NCI-H345 (cell line): Measurements from ENCODE around the gene BNIP3.

ENCODE experiments used
- DNase-seq: peaks from one replicate; lab custom pipeline; 2025; lab: John Stamatoyannopoulos, UW

The BNIP3 gene

GRCh38 chr10:131949041-131949862 is 32.5 kb downstream of the BNIP3 start:
- no peak for DNase-seq

GRCh38 chr10:131948501-131948900 is 33.2 kb downstream of the BNIP3 start:
- no peak for DNase-seq

DNA sequence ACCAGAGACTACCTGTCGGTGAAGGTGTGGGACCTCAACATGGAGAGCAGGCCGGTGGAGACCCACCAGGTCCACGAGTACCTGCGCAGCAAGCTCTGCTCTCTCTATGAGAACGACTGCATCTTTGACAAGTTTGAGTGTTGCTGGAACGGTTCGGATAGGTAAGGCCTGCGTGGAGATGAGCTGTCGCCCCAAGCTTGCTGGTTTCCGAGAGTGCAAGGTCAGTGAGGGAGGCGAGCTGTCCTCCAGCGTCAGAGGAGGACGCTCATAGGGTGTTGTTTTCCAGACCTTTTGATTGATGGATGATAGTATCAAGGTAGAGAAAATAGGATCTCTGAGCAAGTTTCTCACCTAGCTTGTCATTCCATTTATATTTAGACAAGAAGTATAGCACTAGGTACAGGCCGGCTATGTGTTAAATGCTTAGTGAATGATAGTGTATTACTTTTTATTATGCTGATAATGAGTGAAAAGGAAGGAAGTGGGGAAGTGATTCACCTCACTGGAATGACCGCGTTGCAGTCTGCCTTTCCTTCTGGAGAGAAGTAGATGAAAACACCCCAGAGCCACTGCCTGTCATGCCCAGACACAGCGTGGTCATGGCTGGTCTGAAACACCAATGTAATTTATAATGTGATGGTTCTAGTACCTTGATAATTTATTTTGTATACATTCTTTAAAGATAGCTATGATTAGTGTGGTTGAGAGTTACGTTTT is 33.9 kb downstream of the BNIP3 start:
- DNase-seq: no peak

DNA sequence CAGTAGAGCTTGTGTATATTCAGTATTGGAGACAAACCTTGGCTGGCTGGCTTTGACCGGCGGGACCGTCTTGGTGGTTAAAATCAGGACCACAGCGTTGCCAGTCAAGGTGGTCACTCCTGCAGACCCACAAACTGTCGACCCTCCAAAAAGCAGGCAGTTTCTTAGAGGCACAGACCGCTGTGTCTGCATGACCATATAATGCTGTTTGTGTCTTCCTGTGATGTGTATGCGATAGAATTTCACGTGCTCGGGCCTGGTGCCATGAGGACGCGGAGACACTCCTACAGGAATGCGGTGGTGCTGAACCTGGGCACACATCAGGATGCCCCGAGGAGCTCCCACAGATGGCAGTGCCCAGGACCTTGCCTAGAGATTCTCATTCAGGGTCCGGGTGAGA is 34.8 kb downstream of the BNIP3 start:
- DNase-seq: no peak

GRCh38 chr10:131946321-131946751 is 35.4 kb downstream of the BNIP3 start:
- no peak for DNase-seq

DNA sequence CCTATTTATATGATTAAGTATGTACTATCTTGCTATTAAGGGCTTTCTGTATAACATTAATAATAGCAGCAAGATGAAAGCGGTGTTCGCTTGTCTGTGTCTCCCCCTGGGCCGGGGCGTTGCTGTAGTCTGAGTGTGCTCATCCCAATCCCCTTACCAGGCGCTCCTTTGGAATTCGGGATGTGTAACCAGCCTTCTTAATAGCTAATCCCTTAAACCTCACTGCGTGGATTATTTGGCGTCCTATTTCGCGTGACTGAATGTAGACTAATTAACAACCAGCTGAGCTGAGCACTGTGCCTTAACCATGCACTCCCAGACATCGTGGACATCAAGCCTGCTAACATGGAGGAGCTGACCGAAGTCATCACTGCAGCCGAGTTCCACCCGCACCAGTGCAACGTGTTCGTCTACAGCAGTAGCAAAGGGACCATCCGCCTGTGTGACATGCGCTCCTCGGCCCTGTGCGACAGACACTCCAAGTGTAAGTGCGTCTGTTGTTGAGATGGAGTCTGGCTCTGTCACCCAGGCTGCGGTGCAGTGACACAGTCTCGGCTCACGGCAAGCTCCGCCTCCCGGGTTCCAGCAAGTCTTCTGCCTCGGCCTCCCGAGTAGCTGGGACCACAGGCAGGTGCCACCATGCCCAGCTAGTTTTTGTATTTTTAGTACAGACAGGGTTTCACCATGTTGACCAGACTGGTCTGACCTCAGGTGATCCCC is 36.6 kb downstream of the BNIP3 start:
- no peak for DNase-seq

- DNase-seq: no peak
Measured at GRCh38 chr10:131944412-131944811, 37.3 kb downstream of the BNIP3 start.

DNA sequence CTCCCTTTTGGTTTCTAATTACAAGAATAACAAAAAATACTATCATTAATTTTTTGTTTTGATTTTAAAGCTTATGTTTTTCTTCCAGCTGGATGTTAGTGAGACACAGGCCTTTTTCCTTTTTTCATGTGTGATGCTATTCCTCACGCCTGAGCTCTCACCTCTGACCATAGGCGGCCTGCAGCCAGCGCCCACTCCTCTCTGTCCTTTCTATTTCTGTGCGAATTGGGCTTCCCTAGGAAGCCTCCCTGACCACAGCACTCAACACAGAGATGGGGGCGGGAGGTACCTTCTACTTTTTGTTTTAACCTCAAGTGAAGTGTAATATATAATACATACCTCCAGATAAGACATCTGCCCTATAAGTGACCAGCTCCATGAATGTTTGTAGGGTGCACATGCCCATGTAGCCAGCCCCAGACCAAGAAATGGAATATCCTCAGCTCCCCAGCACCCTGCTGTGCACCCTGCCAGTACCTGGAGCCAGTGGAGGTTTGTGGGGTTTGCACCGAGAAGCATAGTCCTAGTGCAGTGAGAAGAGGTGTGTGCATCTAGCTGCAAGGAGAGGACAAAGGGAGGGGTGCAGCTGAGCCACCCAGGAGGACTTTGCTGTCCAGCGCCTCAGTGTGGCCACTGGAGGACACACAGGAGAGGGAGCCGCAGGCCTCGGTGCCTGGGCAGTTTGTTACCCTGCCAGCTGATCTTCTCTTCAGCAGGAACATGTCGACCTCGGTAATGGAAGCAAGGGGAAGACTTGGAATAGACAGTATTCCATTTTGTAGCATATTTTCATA is 38.5 kb downstream of the BNIP3 start:
- no peak for DNase-seq

- DNase-seq: no peak
Measured at GRCh38 chr10:131942455-131942854, 39.3 kb downstream of the BNIP3 start.

DNA sequence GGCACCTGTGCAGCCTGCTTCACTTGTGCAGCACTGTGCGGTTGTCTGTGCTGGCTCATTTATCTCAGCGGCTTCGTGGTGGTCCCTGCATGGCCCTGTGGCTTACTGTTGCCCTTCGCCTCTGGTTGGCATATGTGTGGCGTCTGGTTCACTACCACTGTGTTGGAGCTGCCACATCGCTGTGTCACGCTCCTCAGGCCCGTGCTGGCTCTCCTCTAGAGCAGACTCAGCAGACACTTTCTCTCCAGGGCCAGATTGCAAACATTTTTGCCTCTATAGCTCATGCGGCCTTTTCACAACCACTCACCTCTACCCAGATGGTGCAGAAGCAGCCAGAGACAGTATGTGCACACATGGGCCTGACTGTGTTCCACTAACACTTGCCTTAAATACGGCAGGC is 43.0 kb downstream of the BNIP3 start:
- DNase-seq: no peak

DNA sequence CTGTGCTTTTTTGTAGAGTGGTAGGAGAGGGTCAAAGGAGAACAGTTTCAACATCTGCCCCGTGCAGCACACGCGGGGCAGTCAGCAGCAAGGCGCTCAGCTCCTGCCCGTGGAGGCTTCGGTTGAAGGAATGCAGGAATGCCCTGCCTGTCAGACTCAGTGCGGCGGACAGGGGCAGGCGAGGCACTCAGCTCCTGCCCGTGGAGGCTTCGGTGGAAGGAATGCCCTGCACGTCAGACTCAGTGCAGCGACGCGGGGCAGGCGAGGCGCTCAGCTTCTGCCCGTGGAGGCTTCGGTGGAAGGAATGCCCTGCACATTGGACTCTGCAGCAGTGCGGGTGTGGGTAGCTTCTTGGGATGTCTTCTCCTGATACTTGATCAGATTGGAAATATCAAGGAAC is 43.9 kb downstream of the BNIP3 start:
- DNase-seq: no peak

DNA sequence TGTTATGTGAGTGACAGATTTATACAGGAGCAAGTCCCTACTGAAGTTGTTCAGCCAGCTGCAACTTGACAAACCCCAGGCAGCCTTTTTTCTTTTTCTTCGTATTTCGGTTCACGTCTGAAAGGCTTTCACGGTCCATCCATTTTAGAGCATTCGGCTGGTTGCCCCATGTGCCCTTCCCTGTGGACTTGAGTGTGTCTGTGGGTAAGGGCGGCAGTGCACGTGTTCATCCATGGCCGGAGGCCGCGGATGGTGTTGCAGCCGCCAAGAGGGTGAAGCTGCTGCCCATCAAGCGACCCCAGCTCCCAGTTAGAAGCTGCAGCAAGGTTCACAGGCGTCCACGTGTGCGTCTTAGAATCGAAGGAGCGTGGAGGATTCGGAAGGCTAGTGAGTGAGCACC is 45.0 kb downstream of the BNIP3 start:
- DNase-seq: no peak

DNA sequence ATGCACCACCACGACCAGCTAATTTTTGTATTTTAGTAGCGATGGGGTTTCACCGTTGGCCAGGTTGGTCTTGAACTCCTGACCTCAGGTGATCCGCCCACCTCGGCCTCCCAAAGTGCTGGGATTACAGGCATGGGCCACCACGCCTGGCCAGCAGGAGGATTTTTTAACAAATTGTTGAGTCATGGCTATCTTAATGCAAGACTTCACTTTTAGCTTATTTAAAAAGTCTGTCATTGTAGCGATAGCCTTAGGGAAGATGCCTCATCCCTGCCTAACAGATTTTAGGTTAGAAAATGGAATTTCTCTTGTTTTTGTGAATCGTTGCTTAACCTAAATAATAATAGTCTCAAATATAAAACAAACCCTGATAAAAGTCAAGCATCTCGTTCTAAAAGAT is 45.4 kb downstream of the BNIP3 start:
- DNase-seq: no peak

DNA sequence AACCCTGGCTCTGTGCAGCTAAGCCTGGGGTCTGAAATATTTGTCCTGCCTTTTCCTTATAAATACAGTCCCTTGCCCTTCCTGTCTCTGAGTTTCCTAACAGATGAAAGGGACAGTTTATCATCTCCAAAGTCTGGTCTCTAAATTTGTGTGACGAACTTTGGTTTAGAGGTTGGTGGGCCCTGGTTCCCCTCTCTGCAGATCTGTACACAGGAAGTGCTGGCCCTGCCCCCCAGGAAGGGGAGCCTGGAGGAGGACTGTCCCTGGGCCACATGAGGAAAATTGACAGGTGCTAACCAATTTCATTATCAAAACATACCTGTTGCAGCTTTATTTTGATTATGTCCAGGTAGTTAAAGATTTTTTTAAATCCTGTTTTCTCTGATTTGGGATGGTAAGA is 46.5 kb downstream of the BNIP3 start:
- no peak for DNase-seq

DNA sequence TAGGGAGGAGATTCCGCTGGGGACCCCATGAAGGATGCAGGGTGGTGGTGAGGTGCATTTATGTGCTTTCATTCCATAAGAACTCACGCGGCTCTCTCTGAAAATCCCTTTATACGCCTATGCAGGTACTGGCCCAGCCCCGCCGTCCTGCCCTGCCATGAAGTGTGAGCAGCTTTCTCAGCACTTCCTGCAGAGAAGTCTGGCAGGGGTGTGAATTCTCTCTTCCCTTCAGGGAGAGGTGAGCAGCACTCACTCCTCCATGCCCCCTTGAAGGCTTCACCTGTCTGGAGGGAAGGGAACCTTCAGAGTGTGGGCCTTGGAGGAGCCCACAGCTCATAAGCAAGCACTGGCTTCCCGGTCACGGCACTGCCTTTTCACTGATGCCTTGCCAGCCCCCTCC is 47.0 kb downstream of the BNIP3 start:
- DNase-seq: no peak

GRCh38 chr10:131933696-131934086 is 48.0 kb downstream of the BNIP3 start:
- no peak for DNase-seq

DNA sequence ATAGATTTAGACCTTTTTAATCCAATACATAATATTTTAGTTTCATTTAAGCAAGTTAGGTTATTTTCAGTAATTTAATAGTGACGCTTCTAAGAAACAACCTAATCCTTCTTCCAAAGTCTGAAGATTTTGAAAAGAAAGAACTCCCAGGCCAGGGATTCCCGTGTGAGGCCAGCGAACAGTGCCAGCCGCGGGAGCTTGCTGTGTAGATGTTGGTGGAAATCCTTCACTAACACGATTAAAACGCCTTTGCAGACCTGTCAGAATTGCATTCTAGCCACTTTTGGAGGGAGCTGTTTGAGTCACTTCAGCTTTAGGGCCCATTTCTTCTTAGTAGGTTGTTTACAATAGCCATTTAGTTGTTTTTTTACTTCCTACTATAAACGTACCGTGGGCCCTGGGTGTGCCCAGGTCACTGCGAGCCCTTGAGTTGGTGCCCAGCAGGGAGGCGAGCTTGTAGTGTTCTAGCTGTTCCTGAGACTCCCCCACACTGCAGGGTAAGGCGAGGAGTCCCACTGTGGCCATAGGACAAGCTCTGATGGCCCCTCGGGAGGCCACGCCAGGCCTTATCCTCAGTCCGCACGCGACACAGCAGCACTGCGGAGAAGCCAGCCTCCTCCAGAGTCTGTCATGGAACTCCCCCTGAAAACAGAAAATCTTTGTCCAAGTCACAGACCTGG is 48.6 kb downstream of the BNIP3 start:
- DNase-seq: no peak

DNA sequence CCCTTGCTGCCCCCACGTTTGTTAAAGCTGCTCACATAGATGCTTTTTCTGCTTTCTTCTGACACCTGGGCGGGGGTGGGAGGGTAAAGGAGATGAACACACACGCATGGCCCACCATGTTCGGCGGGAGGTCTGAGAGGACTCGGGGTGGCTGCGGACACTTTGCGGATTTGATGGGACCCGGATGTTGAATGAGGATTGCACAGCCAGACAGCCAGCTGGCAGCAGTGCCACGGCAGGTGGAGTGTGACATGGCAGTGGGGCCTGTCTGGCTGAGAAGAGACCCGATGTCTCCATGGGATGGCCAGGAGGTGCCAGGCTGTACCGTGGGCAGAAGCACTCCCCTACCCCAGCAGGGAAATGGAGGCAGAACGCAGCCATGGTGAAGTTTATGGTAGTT is 49.7 kb downstream of the BNIP3 start:
- no peak for DNase-seq

DNA sequence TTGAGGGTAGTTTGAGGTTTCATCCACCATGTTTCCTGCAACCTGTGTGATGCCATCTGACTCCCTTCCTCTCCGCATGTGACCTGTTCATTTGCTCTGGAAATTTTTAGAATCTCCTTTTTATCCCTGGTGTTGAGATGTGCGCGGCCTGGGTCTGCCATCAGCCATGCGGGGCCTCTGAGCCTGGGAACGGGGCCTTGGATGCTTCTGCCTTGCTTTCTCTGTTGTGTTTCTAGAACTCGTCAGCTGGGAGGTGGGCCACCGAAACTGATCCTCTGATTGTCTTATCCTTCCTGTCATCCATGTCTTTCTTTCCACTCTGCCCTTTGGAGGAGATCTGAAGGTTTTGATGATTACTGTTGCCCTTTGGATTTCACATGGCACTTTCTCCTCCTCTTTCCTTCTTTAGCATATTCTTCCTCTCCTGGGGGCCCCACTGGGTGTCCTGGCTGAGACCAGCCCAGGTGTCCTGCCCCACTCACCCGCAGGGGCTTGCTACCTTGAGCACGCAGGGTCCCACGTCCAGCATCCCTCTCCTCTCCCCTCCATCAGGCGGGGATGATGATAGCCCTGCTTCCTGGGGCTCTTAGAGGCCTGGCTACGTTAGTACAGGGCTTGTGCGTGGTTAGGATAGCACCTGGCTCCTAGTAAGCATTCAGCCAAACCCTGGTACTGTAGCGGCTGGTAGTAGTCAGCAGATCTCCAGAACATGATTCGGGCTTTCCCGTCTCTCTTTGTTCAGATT is 51.0 kb downstream of the BNIP3 start:
- no peak for DNase-seq

DNA sequence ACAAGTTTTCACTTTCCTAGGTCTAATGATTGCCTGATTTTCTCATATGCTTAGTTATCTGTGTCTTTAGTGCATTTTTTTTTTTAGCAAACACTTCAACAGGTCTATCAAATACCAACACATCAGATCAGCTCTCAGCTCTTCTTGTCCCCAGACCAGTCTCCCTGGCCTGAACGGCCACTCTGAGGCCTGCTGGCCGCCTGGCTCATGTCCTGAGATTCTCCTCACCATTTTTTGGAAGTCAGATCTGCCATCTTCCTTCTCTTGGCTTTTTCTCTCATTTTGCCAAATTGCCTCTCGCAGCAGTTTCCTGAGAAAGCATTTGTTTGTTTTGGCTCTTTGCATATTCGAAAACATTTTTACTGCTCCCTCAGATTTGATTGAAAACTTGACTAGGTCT is 51.6 kb downstream of the BNIP3 start:
- DNase-seq: no peak
